ENCODE results near the gene DPM1.

The DPM1 gene

GRCh38 chr20:50957798-50958614 lies at the start of gene DPM1:
Gene DPM1, minus strand, starts transcription at chr20:50958532. Its CDS starts 9 bp downstream, at chr20:50958523.
- DNase-seq = peak; percentile 93 to 96

DNA sequence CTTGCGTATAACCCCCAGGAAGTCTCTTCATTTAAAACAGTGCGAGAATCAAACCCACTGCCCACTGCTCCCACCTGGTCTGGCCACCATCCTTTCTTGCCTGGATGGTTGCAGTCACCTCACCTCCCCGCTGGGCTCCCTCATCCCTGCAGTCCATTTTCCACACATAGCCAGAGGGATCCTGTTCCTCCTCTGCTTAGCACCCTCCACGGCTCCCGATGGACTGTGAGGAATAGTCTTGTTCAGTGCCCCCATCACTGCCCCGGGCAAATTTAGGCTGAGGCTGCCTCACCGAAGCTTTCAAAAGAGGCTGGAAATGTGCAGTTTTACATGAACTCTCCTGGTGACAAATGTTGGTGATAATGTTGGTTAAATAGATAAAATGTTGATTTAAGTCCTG lies 46.9 kb upstream of the DPM1 start:
- no peak for DNase-seq

GRCh38 chr20:51004781-51005180 lies 46.4 kb upstream of the DPM1 start:
- no peak for DNase-seq

DNA sequence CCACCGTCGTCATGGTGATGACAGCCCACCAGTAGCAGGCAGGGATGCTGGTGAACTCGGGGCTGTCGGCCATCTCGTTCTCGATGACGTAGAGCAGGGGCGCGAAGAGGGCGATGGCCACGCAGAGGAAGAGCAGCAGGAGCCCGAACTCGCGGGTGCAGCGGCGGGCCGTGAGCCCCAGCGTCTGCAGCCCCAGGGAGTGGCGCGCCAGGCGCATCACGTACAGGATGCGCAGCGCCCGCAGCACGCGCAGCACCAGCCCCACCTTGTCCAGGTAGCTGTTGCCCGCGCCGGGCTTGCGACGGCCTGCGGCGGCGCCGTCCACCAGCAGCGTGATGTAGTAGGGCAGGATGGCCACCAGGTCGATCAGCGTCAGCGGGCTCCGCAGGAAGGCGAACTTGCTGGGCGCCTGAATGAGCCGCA lies 46.0 kb upstream of the DPM1 start:
- DNase-seq = no peak

DNA sequence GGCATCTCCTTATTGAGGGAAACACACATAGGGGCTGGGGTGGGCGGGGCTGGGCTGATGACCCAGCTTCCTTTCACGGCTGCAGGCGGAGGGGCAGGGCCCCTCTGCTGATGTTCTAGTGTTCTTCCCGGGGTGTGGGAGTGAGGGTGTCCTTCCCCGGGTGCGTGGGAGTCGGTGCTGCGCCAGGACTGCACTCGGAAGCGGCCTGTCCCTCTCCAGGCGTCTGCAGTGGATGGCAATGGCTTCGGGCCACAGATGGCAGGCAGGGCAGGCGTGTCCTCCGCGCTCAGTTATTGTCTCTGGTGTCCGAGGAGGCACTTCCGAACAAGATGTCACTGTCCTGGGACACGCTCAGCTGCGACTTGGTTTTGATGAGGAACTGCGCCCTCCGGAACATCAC lies 45.4 kb upstream of the DPM1 start:
- no peak for DNase-seq

DNA sequence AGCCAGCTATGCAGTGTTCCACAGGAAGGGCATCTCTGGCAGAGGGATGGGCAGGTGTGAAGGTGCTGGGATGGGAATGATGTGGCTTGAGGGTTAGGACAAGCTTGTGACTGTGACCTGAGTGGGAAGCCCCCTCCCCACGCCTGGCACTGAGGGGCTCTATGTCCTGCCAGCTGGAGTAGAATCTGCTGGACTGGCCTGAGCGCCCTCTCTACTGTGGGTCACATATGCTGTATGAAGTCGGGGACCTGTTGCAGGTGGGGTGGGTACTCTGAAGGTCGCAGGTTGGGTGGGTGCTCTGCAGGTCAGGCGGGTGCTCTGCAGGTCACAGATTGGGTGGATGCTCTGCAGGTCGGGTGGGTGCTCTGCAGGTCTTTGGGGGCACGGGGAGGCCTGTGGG lies 44.3 kb upstream of the DPM1 start:
- no peak for DNase-seq

GRCh38 chr20:51001430-51002265 lies 43.3 kb upstream of the DPM1 start:
- no peak for DNase-seq

GRCh38 chr20:50999355-50999754 lies 41.0 kb upstream of the DPM1 start:
- no peak for DNase-seq

- no peak for DNase-seq
Observed at GRCh38 chr20:50996901-50997865, 38.9 kb upstream of the DPM1 start.

- DNase-seq = no peak
Observed at GRCh38 chr20:50995506-50995905, 37.2 kb upstream of the DPM1 start.

DNA sequence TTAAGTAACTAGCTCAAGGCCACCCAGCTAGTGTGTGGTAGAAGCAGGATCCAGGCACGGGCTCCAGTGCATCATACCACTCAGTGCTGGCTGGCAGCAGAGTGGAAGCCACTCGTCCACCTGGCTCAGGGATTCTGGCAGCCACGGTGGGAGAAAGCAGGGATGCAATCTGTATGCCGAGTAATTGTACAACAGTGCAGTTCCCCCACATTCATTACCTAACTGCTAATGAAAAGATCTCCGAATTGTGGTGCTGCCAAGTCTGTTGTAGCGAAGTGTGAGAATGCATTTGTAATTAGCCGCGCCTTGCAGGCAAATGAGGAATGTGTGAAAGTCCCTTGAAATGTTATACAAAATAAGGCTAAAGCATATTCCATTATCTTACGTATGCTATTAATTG lies 35.5 kb upstream of the DPM1 start:
- DNase-seq = no peak

GRCh38 chr20:50992733-50993457 lies 34.6 kb upstream of the DPM1 start:
- peak; percentile 37 to 57 for DNase-seq

DNA sequence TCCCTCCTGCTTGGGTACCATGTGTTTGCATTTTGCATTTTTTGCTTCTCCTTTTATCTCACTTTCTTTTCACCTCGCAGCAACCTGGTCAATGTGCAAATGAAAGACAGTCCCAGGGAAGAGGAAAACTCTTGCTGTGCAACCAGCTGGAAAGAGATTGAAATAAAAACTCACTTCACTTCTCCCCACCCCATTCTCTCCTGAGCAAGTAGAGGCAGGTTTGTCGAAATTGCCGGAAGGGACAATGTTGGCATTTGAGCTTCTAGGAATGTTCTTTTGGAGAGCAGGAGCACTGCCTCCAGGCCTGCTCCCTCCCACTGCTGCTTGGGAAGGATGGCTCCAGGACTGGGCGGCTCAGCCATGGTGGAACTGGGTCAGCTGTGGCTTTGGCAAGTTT lies 34.0 kb upstream of the DPM1 start:
- DNase-seq = no peak

- DNase-seq = no peak
Observed at GRCh38 chr20:50991076-50991475, 32.7 kb upstream of the DPM1 start.

- peak; percentile 82 to 85 for DNase-seq
Observed at GRCh38 chr20:50987493-50988210, 29.3 kb upstream of the DPM1 start.

- no peak for DNase-seq
Observed at GRCh38 chr20:50983321-50983720, 25.0 kb upstream of the DPM1 start.

DNA sequence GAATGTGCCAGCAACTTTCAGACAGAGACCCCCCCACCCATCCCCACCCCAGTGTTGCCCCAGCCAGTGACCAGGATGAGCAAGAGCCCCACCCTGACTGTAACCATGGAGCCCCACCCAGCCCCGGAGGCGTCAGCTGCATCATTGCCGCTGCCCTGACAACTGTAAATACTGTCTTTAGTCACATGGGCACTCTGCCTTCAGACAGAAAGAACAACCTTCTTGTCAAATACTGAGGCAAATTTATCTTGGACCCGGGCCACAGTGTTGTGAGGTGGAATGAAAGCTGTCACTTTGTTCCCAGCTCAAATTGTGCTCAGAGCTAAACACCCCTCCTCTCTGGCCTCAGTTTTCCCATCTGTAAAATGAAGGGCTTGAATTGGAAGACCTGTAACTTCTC lies 24.0 kb upstream of the DPM1 start:
- DNase-seq = no peak

GRCh38 chr20:50981714-50982048 lies 23.3 kb upstream of the DPM1 start:
- DNase-seq = no peak

GRCh38 chr20:50980851-50981713 lies 22.8 kb upstream of the DPM1 start:
- peak; percentile 55 to 62 for DNase-seq

DNA sequence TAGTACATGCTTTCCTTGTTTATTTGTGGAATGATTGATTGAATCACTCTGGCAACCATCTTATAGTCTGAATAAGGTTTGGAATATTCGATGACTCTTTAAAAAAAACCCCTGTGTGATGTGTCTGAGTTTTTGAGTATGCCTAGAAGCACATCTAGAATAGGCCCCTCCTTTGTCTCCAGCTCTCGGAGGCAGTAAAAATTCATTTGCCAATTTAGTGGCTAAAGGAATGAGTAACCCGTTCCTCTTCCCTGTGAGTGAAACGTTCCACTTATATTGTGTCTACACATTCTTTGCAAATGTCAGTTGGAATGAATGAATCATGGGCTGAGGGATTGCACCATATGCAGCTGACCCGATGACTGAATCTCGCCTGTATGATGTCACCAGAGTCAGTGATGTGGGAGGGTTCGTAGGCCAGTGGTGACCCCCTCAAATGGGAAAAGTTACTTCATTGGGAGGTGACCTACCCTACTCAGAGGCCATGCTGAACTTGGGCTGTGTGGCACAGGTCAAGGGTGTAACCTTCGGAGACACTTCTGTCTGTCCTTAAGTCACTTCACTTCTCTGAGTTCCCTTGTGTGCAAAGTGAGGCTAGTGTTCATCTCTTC lies 21.8 kb upstream of the DPM1 start:
- no peak for DNase-seq
